HEK293 (cell line): ENCODE measurements around the gene CR2.

Experiments used
- FEZF1 ChIP-seq: fragments of 450-650 bp; formaldehyde crosslinking; IDR thresholded peaks from 2 replicates; pipeline ENCODE4 v1.5.1; 2016; ENCODE audit warnings: missing biosample characterization, missing genetic modification characterization
- MYNN ChIP-seq: fragments of 450-650 bp; formaldehyde crosslinking; IDR thresholded peaks from 2 replicates; pipeline ENCODE4 v1.5.1; 2016; ENCODE audit warnings: missing biosample characterization, missing genetic modification characterization, borderline replicate concordance
- OVOL3 ChIP-seq: fragments of 450-650 bp; formaldehyde crosslinking; IDR thresholded peaks from 2 replicates; pipeline ENCODE4 v1.5.1; 2016; ENCODE audit warnings: missing biosample characterization, missing genetic modification characterization
- SALL2 ChIP-seq: fragments of 450-650 bp; formaldehyde crosslinking; IDR thresholded peaks from 2 replicates; pipeline ENCODE4 v1.5.0; 2017; ENCODE audit warnings: missing biosample characterization, mild to moderate bottlenecking, missing genetic modification characterization, borderline replicate concordance
- ZBTB1 ChIP-seq: fragments of 450-650 bp; formaldehyde crosslinking; IDR thresholded peaks from 2 replicates; pipeline ENCODE4 v1.5.1; 2016; ENCODE audit warnings: missing biosample characterization, missing genetic modification characterization
- ZNF174 ChIP-seq: fragments of 450-650 bp; formaldehyde crosslinking; IDR thresholded peaks from 2 replicates; pipeline ENCODE4 v1.5.0; 2017; ENCODE audit warnings: missing biosample characterization, mild to moderate bottlenecking, missing genetic modification characterization
- ZNF292 ChIP-seq: fragments of 450-650 bp; formaldehyde crosslinking; IDR thresholded peaks from 2 replicates; pipeline ENCODE4 v1.5.1; 2016; ENCODE audit warnings: low read depth, missing biosample characterization, missing genetic modification characterization, borderline replicate concordance
- ZNF514 ChIP-seq: fragments of 450-650 bp; formaldehyde crosslinking; IDR thresholded peaks from 2 replicates; pipeline ENCODE4 v1.5.1; 2016; ENCODE audit warnings: missing biosample characterization, missing genetic modification characterization
- ZNF629 ChIP-seq: fragments of 450-650 bp; formaldehyde crosslinking; IDR thresholded peaks from 2 replicates; pipeline ENCODE4 v1.5.1; 2017; ENCODE audit warnings: missing biosample characterization, missing genetic modification characterization
- TF ChIP-seq, protein P1 (sequence below): fragments of 450-650 bp; formaldehyde crosslinking; IDR thresholded peaks from 2 replicates; pipeline ENCODE4 v1.5.1; 2016; ENCODE audit warnings: missing biosample characterization, missing genetic modification characterization
- TF ChIP-seq, protein P2 (sequence below): fragments of 450-650 bp; formaldehyde crosslinking; IDR thresholded peaks from 2 replicates; pipeline ENCODE4 v1.5.1; 2016; ENCODE audit warnings: missing biosample characterization, missing genetic modification characterization
- TF ChIP-seq, protein P3 (sequence below): fragments of 450-650 bp; formaldehyde crosslinking; IDR thresholded peaks from 2 replicates; pipeline ENCODE4 v1.5.1; 2016; ENCODE audit warnings: missing biosample characterization, missing genetic modification characterization
- TF ChIP-seq, protein P4 (sequence below): fragments of 450-650 bp; formaldehyde crosslinking; IDR thresholded peaks from 2 replicates; pipeline ENCODE4 v1.5.1; 2016; ENCODE audit warnings: missing biosample characterization, missing genetic modification characterization, borderline replicate concordance

DNA sequence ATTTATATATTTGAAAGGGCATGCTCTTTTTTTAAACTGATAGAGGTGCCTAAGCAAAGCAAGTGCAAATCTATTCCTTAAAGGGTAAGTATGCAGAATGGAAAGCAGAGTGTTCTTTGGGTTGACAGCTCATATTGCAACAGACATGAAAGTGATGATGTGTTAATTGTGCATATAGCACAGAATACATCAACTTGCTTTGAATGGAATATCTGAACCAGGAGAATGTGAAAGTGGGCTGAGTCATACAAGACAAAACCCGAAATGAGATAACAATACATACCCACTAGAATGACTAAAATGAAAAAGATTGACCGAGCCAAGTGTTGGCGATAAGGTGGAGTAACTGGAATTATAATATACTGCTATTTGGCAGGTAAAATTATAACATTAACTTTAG is 46.2 kb downstream of the CR2 start:
- TF ChIP-seq, protein P1, sequence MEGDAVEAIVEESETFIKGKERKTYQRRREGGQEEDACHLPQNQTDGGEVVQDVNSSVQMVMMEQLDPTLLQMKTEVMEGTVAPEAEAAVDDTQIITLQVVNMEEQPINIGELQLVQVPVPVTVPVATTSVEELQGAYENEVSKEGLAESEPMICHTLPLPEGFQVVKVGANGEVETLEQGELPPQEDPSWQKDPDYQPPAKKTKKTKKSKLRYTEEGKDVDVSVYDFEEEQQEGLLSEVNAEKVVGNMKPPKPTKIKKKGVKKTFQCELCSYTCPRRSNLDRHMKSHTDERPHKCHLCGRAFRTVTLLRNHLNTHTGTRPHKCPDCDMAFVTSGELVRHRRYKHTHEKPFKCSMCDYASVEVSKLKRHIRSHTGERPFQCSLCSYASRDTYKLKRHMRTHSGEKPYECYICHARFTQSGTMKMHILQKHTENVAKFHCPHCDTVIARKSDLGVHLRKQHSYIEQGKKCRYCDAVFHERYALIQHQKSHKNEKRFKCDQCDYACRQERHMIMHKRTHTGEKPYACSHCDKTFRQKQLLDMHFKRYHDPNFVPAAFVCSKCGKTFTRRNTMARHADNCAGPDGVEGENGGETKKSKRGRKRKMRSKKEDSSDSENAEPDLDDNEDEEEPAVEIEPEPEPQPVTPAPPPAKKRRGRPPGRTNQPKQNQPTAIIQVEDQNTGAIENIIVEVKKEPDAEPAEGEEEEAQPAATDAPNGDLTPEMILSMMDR (tag by site-specific recombination): no peak
- TF ChIP-seq MYNN (tag by site-specific recombination) (no peak), ZNF514 (tag by site-specific recombination) (no peak), OVOL3 (no peak), ZNF629 (tag by site-specific recombination) (no peak), SALL2 (no peak), ZNF292 (tag by site-specific recombination) (no peak), ZNF174 (tag by site-specific recombination) (no peak), ZBTB1 (tag by site-specific recombination) (no peak), FEZF1 (tag by site-specific recombination) (no peak)
- TF ChIP-seq, protein P2, sequence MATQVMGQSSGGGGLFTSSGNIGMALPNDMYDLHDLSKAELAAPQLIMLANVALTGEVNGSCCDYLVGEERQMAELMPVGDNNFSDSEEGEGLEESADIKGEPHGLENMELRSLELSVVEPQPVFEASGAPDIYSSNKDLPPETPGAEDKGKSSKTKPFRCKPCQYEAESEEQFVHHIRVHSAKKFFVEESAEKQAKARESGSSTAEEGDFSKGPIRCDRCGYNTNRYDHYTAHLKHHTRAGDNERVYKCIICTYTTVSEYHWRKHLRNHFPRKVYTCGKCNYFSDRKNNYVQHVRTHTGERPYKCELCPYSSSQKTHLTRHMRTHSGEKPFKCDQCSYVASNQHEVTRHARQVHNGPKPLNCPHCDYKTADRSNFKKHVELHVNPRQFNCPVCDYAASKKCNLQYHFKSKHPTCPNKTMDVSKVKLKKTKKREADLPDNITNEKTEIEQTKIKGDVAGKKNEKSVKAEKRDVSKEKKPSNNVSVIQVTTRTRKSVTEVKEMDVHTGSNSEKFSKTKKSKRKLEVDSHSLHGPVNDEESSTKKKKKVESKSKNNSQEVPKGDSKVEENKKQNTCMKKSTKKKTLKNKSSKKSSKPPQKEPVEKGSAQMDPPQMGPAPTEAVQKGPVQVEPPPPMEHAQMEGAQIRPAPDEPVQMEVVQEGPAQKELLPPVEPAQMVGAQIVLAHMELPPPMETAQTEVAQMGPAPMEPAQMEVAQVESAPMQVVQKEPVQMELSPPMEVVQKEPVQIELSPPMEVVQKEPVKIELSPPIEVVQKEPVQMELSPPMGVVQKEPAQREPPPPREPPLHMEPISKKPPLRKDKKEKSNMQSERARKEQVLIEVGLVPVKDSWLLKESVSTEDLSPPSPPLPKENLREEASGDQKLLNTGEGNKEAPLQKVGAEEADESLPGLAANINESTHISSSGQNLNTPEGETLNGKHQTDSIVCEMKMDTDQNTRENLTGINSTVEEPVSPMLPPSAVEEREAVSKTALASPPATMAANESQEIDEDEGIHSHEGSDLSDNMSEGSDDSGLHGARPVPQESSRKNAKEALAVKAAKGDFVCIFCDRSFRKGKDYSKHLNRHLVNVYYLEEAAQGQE (tag by site-specific recombination): no peak
- TF ChIP-seq, protein P3, sequence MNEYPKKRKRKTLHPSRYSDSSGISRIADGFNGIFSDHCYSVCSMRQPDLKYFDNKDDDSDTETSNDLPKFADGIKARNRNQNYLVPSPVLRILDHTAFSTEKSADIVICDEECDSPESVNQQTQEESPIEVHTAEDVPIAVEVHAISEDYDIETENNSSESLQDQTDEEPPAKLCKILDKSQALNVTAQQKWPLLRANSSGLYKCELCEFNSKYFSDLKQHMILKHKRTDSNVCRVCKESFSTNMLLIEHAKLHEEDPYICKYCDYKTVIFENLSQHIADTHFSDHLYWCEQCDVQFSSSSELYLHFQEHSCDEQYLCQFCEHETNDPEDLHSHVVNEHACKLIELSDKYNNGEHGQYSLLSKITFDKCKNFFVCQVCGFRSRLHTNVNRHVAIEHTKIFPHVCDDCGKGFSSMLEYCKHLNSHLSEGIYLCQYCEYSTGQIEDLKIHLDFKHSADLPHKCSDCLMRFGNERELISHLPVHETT (tag by site-specific recombination): no peak
- TF ChIP-seq, protein P4, sequence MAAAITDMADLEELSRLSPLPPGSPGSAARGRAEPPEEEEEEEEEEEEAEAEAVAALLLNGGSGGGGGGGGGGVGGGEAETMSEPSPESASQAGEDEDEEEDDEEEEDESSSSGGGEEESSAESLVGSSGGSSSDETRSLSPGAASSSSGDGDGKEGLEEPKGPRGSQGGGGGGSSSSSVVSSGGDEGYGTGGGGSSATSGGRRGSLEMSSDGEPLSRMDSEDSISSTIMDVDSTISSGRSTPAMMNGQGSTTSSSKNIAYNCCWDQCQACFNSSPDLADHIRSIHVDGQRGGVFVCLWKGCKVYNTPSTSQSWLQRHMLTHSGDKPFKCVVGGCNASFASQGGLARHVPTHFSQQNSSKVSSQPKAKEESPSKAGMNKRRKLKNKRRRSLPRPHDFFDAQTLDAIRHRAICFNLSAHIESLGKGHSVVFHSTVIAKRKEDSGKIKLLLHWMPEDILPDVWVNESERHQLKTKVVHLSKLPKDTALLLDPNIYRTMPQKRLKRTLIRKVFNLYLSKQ (tag by site-specific recombination): no peak
